A549 treated with ZK216348 at 1 μM for 4 hours (cell line): ENCODE measurements around the gene FRAS1. TPM values are rescaled to one million over a fixed set of nuclear protein-coding genes. Genes with fewer than 3 reads are reported as not detected.

Experiments
- total RNA-seq: library from RNA; stranded (reverse); fragments of 200-300 nt; extraction: Qiagen RNA extraction; gene quantifications from 5 replicates; pipeline ENCODE4 v1.2.3, GENCODE V29; 2022; ENCODE audit warnings: low read depth

FRAS1 gene
- 1.9 to 3.4 TPM (median 2.9 TPM) in 5 replicates for total RNA-seq

GRCh38 chr4:78057135-78057599 lies at the start of gene FRAS1:
FRAS1 (plus strand) TSS chr4:78057323; CDS start chr4:78058010, 687 bp downstream.

GRCh38 chr4:78551420-78552351 lies 494.6 kb downstream of the FRAS1 start, which contains the start of gene ANXA3:
ANXA3 (plus strand) TSS chr4:78551770; CDS start chr4:78554474, 2,704 bp downstream.

Other genes starting within 250 kb of the FRAS1 start
- gene CNOT6L, start 238.0 kb upstream of the FRAS1 start, total RNA-seq, result 7.6 to 10.9 TPM (median 9.9 TPM) in 5 replicates
- 17.0 to 26.9 TPM (median 24.2 TPM) in 5 replicates for gene MRPL1, start 194.5 kb upstream of the FRAS1 start, total RNA-seq